ENCODE measurements around the gene SCN8A.
"Not testable (repeated sequence)": the region's sequence is repeated elsewhere in the genome, so short reads cannot be mapped to it uniquely, and the experiment has no call there.

Gene SCN8A

GRCh38 chr12:51774933-51775332 lies 183.9 kb downstream of the SCN8A start:
- no peak for DNase-seq

- no peak for DNase-seq
Observed at GRCh38 chr12:51777457-51777856, 186.4 kb downstream of the SCN8A start.

GRCh38 chr12:51777973-51778372 lies 186.9 kb downstream of the SCN8A start:
- no peak for DNase-seq

- DNase-seq: no peak
Observed at GRCh38 chr12:51779876-51780275, 188.8 kb downstream of the SCN8A start.

GRCh38 chr12:51784688-51785087 lies 193.7 kb downstream of the SCN8A start:
- DNase-seq: no peak

- DNase-seq: no peak
Observed at GRCh38 chr12:51785906-51786305, 194.9 kb downstream of the SCN8A start.

GRCh38 chr12:51788876-51789275 lies 197.8 kb downstream of the SCN8A start:
- DNase-seq: no peak

- no peak for DNase-seq
Observed at GRCh38 chr12:51792417-51792816, 201.4 kb downstream of the SCN8A start.

GRCh38 chr12:51793201-51793600 lies 202.2 kb downstream of the SCN8A start:
- no peak for DNase-seq

GRCh38 chr12:51797301-51797700 lies 206.3 kb downstream of the SCN8A start:
- no peak for DNase-seq

- not testable (repeated sequence) for DNase-seq
Observed at GRCh38 chr12:51798051-51798450, 207.0 kb downstream of the SCN8A start.

GRCh38 chr12:51798501-51798900 lies 207.5 kb downstream of the SCN8A start:
- DNase-seq: no peak

GRCh38 chr12:51801027-51801426 lies 210.0 kb downstream of the SCN8A start:
- DNase-seq: no peak

GRCh38 chr12:51806896-51807295 lies 215.9 kb downstream of the SCN8A start:
- DNase-seq: no peak

GRCh38 chr12:51809193-51809592 lies 218.2 kb downstream of the SCN8A start:
- DNase-seq: no peak

GRCh38 chr12:51811203-51812202 lies 220.5 kb downstream of the SCN8A start:
- peak; percentile 17 for DNase-seq

GRCh38 chr12:51812871-51813270 lies 221.8 kb downstream of the SCN8A start:
- DNase-seq: no peak

GRCh38 chr12:51813931-51814310 lies 222.9 kb downstream of the SCN8A start:
- DNase-seq: no peak

GRCh38 chr12:51814311-51815088 lies 223.5 kb downstream of the SCN8A start:
- DNase-seq: no peak

GRCh38 chr12:51815571-51815970 lies 224.5 kb downstream of the SCN8A start:
- DNase-seq: no peak

- DNase-seq: no peak
Observed at GRCh38 chr12:51817027-51817953, 226.3 kb downstream of the SCN8A start.

- DNase-seq: no peak
Observed at GRCh38 chr12:51818086-51818485, 227.1 kb downstream of the SCN8A start.

Measured in SHP77 treated with DMSO at 0.1 percent for 48 hours (cell line).